Fibroblast of the aortic adventitia (primary cell): Measurements from ENCODE around the gene DPP8. TPM values are rescaled to one million over a fixed set of nuclear protein-coding genes. Genes with fewer than 3 reads are reported as not detected.
A peak's percentile ranks its signal among the peaks of the same experiment; 100 is the strongest.
"Not testable (repeated sequence)": the region's sequence is repeated elsewhere in the genome, so short reads cannot be mapped to it uniquely, and the experiment has no call there.

ENCODE experiments used
- DNase-seq: peaks from one replicate; pipeline ENCODE4 v3.0.0-alpha.2; 2010; ENCODE audit warnings: low read depth
- H3K4me3 ChIP-seq: 2 replicates; pipeline ENCODE4 v1.5.1; 2011; ENCODE audit warnings: low read depth, mild to moderate bottlenecking, control low read depth, low read length, moderate library complexity
- CTCF ChIP-seq: IDR thresholded peaks from 2 replicates; pipeline ENCODE4 v1.5.1; 2011; ENCODE audit warnings: mild to moderate bottlenecking, low read length, control low read depth, inconsistent platforms; ENCODE audit not compliant: insufficient read depth
- total RNA-seq: library from RNA; depleted of rRNA; stranded (reverse); fragments of >200 nt; gene quantifications from 2 replicates; pipeline ENCODE4 v1.2.3, GENCODE V29; 2012; ENCODE audit warnings: low replicate concordance

The DPP8 gene
- total RNA-seq, 1 donor: 46.5 TPM

DNA sequence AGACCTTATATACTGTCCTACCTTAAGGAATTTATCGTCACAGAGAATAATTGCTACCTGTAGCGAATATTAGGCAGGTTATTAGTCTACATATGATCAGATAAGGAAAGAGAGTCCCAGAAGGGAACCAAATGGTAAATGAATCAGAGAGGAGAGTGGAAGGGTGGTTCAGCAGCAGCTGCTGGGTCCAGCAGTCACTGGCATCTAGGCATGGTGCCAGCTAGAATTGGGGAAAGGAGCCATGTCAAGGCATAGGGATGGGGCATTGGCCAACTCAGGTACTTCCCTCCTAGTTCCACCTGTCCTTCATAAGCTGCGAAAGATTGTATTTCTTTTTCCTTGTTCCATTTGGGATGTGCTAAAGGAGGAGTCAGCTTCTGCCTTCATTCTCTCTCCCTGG, 36.2 kb upstream of the DPP8 start:
- no peak for DNase-seq
- TF ChIP-seq CTCF: no peak
- no peak overlapping the region for H3K4me3 ChIP-seq

DNA sequence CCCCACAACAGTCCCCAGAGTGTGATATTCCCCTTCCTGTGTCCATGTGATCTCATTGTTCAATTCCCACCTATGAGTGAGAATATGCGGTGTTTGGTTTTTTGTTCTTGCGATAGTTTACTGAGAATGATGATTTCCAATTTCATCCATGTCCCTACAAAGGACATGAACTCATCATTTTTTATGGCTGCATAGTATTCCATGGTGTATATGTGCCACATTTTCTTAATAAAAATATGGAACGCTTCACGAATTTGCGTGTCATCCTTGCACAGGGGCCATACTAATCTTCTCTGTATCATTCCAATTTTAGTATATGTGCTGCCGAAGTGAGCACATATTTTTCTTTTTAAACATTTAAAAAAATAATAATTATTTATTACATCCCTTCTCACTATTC, 35.4 kb upstream of the DPP8 start:
- H3K4me3 ChIP-seq, DNase-seq: not testable (repeated sequence)

- H3K4me3 ChIP-seq: no peak overlapping the region
- no peak for DNase-seq
- TF ChIP-seq CTCF: no peak
Measured at GRCh38 chr15:65551183-65551582, 33.7 kb upstream of the DPP8 start.

- TF ChIP-seq CTCF: no peak
- DNase-seq: peak; percentile 23
- no peak overlapping the region for H3K4me3 ChIP-seq
Measured at GRCh38 chr15:65550681-65551098, 33.2 kb upstream of the DPP8 start.

DNA sequence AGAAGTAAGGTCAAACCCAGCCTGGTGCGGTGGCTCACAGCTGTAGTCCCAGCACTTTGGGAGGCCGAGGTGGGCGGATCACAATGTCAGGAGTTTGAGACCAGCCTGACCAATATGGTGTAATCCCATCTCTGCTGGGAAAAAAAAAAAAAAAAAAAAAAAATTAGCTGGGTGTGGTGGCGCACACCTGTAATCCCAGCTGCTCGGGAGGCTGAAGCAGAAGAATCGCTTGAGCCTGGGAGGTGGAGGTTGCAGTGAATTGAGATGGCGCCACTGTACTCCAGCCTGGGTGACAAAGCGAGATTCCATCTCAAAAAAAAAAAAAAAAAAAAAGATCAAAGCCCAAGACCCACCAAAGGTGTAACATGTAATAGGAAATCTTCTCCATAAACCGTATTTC, 31.8 kb upstream of the DPP8 start:
- not testable (repeated sequence) for H3K4me3 ChIP-seq, DNase-seq

DNA sequence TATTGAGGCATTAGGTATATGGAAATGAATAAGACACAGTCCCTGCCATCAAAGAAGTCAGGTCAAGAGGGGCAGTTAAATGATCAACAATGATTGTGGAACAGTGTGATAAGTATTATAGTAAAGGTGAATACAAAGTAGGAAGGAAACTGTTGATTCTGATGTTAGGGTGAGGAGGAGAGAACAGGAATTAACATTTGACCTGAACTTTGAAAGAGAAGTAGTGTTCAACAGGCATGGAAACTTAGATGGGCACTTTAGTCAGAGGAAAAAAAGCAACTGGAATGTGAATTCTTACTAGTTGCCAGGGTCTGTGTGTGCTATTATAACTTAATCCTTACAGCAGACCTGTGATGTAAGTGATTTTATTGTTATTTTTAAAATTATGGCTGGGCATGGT, 30.4 kb upstream of the DPP8 start:
- no peak for DNase-seq
- H3K4me3 ChIP-seq: no peak overlapping the region
- TF ChIP-seq CTCF: no peak

DNA sequence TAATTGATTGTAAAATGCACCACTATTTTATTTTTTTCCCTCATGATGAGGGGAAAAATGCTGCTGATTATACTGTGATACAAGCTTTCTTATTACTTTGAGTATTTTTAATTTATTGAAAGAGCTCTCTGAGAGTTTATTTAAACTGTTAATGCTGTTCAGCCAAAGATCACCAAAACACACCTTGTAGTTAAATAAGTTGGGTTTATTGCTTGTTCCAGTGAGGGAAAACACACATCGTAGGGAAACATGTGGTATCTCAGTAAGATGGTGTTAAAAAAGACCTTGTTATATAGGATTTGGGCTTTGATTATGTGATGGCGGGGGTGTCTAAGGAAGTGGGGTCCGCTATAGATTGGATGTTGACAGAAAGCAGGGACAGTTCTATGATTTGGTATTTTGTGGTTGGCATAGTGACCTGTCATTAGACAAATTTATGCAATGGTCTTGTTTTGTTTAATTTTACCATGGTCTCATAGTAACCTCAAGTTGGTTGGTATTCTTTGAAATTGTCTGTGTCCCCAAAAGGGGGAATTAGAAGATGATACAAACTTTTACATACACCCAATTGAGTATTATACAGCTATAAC, 23.8 kb upstream of the DPP8 start:
- TF ChIP-seq CTCF: no peak
- no peak for DNase-seq
- no peak overlapping the region for H3K4me3 ChIP-seq

DNA sequence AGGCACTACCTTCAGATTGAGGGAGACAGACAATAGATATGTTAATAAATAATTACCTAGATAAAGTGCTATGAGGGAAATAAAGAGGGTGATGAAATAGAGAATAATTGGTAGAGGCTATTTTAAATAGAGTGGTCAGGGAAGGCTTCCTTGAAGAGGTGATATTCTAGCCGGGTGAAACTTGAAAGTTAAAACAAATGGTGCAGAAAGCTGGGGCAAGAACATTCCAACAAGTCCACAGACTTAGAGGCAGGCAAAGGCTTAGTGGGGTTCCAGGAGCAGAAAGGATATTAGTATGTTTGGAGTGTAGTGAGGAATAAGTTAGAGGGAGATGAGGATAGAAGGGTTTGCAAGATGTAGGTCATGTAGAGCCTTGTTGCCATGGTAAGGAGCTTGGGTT, 22.8 kb upstream of the DPP8 start:
- no peak for DNase-seq
- TF ChIP-seq CTCF: no peak
- no peak overlapping the region for H3K4me3 ChIP-seq
